ENCODE results near the gene PPA1.

GRCh38 chr10:70241081-70241480 is 7.9 kb upstream of the PPA1 start:
- TF ChIP-seq CTCF (IDR thresholded peaks at IDR 0.05; ENCODE audit: low read length): no peak
- TF ChIP-seq EZH2 (IDR thresholded peaks at IDR 0.05; ENCODE audit: borderline replicate concordance, low read length): no peak

Measured in OCI-LY1 (cell line).